ENCODE data around the gene CCL28.

DNA sequence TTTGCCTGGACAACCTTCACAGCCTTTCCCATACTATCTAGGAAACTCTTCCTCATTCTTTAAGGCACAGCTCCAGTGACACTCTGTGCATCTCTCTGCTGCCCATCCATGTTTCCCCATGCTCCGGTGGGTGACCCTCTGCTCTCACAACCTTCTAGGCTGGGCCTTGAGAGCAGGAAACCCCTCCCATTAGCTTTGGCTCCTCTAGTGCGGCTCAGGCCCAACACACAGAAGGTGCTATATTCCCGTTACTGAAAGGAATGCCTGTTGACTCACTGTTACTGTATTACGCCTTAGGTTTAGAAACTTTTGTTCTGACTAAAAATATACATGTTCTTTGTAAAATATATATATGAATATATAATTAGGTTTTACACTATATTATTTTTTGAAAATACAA is 8.1 kb upstream of the CCL28 start:
- no peak for TF ChIP-seq EZH2 (IDR thresholded peaks at IDR 0.05; ENCODE audit: borderline replicate concordance, low read depth, low read length, severe bottlenecking)
- TF ChIP-seq CTCF (IDR thresholded peaks at IDR 0.05; ENCODE audit: extremely low read depth in 1 of 2, insufficient read depth in 1 of 2, low read depth in 1 of 2, low read length in 2 of 2), result no peak
- no peak for TF ChIP-seq POLR2A (IDR thresholded peaks at IDR 0.05; ENCODE audit: low read depth, low read length)
- TF ChIP-seq POLR2AphosphoS5 (IDR thresholded peaks at IDR 0.05; ENCODE audit: insufficient read depth, low read depth, low read length), result no peak
- TF ChIP-seq FOS (IDR thresholded peaks at IDR 0.05; ENCODE audit: borderline replicate concordance, insufficient read depth, low read length), result no peak
- no peak for TF ChIP-seq JUN (IDR thresholded peaks at IDR 0.05; ENCODE audit: borderline replicate concordance, insufficient read depth, insufficient read length, low read depth)

All from endothelial cell of umbilical vein (primary cell).